Glutamatergic neuron (in vitro differentiated cells): Measurements from ENCODE around the gene TPSD1. TPM values are rescaled to one million over a fixed set of nuclear protein-coding genes. Genes with fewer than 3 reads are reported as not detected.

Source experiments
- DNase-seq: peaks from one replicate; pipeline ENCODE4 v3.0.0; 2022
- H3K27ac Mint-ChIP-seq: one replicate; pipeline ENCODE4 v1.8.0; 2020; ENCODE audit warnings: mild to moderate bottlenecking, mixed read lengths, inconsistent platforms; ENCODE audit not compliant: unreplicated experiment
- H3K27me3 Mint-ChIP-seq: one replicate; pipeline ENCODE4 v1.8.0; 2020; ENCODE audit warnings: mild to moderate bottlenecking, moderate library complexity, mixed read lengths, inconsistent platforms; ENCODE audit not compliant: unreplicated experiment
- H3K36me3 Mint-ChIP-seq: one replicate; pipeline ENCODE4 v1.8.0; 2020; ENCODE audit warnings: mild to moderate bottlenecking, mixed read lengths, inconsistent platforms; ENCODE audit not compliant: unreplicated experiment
- H3K4me1 Mint-ChIP-seq: one replicate; pipeline ENCODE4 v1.8.0; 2020; ENCODE audit warnings: mild to moderate bottlenecking, low read depth, mixed read lengths, inconsistent platforms; ENCODE audit not compliant: unreplicated experiment
- H3K4me3 Mint-ChIP-seq: one replicate; pipeline ENCODE4 v1.8.0; 2020; ENCODE audit warnings: mild to moderate bottlenecking, mixed read lengths, inconsistent platforms; ENCODE audit not compliant: unreplicated experiment
- H3K9me3 Mint-ChIP-seq: one replicate; pipeline ENCODE4 v1.8.0; 2020; ENCODE audit warnings: mild to moderate bottlenecking, moderate library complexity, mixed read lengths, inconsistent platforms; ENCODE audit not compliant: unreplicated experiment
- CTCF ChIP-seq: fragments of 200-600 bp; sonication (generic); IDR thresholded peaks from one replicate; pipeline ENCODE4 v1.5.0; 2021; ENCODE audit not compliant: partially characterized antibody, unreplicated experiment
- total RNA-seq: library from RNA; stranded (reverse); fragmentation: NEBNext Ultra II Directional; extraction: Animal tissue kit (Norgen Biotek cat#: 25700); gene quantifications from one replicate; pipeline ENCODE4 v1.2.1, GENCODE V29; 2021; ENCODE audit not compliant: unreplicated experiment

TPSD1 gene
- total RNA-seq, 1 donor from 2014 or later: not detected

GRCh38 chr16:1220841-1221627, 34.8 kb upstream of the TPSD1 start:
- Mint-ChIP-seq H3K27ac (peak overlapping the region; percentile 6), H3K4me3 (no peak overlapping the region), H3K27me3 (peaks cover 16% of the 10 kb centered on the region), H3K9me3 (peaks cover 17% of the 10 kb centered on the region), H3K4me1 (no peaks in the 10 kb centered on the region), H3K36me3 (no peaks in the 10 kb centered on the region)
- no peak for DNase-seq
- TF ChIP-seq CTCF: no peak

GRCh38 chr16:1221628-1222552, 34.0 kb upstream of the TPSD1 start:
- Mint-ChIP-seq H3K9me3 (peaks cover 19% of the 10 kb centered on the region), H3K36me3 (no peaks in the 10 kb centered on the region), H3K27me3 (peaks cover 18% of the 10 kb centered on the region), H3K27ac (peak overlapping the region; percentile 6), H3K4me1 (peaks cover 2% of the 10 kb centered on the region), H3K4me3 (no peak overlapping the region)
- TF ChIP-seq CTCF: no peak
- DNase-seq: no peak

- TF ChIP-seq CTCF: no peak
- peaks cover 6% of the 10 kb centered on the region for H3K4me1 Mint-ChIP-seq
- peaks cover 22% of the 10 kb centered on the region for H3K9me3 Mint-ChIP-seq
- no peak overlapping the region for H3K27ac Mint-ChIP-seq
- H3K36me3 Mint-ChIP-seq: no peaks in the 10 kb centered on the region
- no peak for DNase-seq
- H3K27me3 Mint-ChIP-seq: peaks cover 19% of the 10 kb centered on the region
- no peak overlapping the region for H3K4me3 Mint-ChIP-seq
Observed at GRCh38 chr16:1222553-1223354, 33.1 kb upstream of the TPSD1 start.

- Mint-ChIP-seq H3K4me3 (no peak overlapping the region), H3K9me3 (peaks cover 21% of the 10 kb centered on the region), H3K36me3 (no peaks in the 10 kb centered on the region), H3K27me3 (peaks cover 21% of the 10 kb centered on the region), H3K27ac (peak overlapping the region; percentile 82), H3K4me1 (peaks cover 6% of the 10 kb centered on the region)
- no peak for DNase-seq
- no peak for TF ChIP-seq CTCF
Observed at GRCh38 chr16:1223355-1224214, 32.3 kb upstream of the TPSD1 start.
